ENCODE measurements around the gene PRRX2. TPM values are rescaled to one million over a fixed set of nuclear protein-coding genes. Genes with fewer than 3 reads are reported as not detected.
"Not testable (repeated sequence)": the region's sequence is repeated elsewhere in the genome, so short reads cannot be mapped to it uniquely, and the experiment has no call there.

PRRX2 gene
- polyA plus RNA-seq, 1 donor from 2014 or later, result not detected

DNA sequence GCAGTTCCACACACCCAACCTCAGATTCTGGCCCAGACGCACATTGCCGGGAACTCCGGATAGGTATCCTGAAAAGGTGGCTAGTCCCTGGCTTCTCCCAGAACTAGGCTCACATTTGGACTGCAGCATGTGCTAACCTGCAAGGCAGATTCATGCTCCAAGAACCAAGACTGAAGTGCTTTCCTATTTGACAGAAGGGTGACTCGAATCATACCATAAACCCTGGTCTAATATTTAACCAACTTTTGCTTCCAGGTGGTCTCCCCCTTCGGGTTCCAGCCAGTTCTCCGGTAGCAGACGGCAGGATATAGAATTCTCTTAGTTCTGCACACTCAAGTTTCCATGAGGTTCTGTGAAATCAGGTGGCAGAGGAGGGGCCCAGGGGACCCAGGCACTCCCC lies 79.8 kb downstream of the PRRX2 start:
- Mint-ChIP-seq H3K4me1 (peaks cover 0 to 5% (median 4%) of the 10 kb centered on the region in 3 donors), H3K4me3 (no peak overlapping the region), H3K9me3 (no peaks in the 10 kb centered on the region), H3K36me3 (peaks cover 3% of the 10 kb centered on the region), H3K27ac (no peak overlapping the region), H3K27me3 (peaks cover 9% of the 10 kb centered on the region)

- peaks cover 7% of the 10 kb centered on the region for H3K27me3 Mint-ChIP-seq
- H3K27ac Mint-ChIP-seq, result no peak overlapping the region
- no peaks in the 10 kb centered on the region for H3K9me3 Mint-ChIP-seq
- peaks cover 3% of the 10 kb centered on the region for H3K36me3 Mint-ChIP-seq
- peaks cover 0 to 5% (median 4%) of the 10 kb centered on the region in 3 donors for H3K4me1 Mint-ChIP-seq
- H3K4me3 Mint-ChIP-seq, result no peak overlapping the region
Observed at GRCh38 chr9:129746092-129746777, 80.8 kb downstream of the PRRX2 start.

DNA sequence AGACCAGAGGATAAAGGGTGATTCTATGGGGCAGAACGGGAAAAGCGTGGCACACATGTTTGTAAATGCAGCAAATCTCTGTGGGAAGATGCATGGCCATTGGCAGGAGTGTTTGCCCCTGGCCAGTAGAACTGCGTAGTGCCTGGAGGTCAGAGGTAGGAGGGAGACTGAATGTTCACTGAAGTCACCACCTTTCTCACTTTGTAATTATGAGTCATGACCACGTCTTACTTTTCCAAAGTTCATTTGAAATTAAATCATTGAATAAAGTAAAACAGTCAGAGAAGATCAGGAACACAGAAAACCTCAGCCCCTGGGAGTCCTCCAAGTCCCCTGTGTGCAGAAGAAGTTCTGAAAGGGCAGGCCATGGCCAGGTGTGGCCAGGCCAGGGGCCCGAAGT lies 82.8 kb downstream of the PRRX2 start:
- Mint-ChIP-seq H3K4me1 (peaks cover 0 to 5% (median 4%) of the 10 kb centered on the region in 3 donors), H3K27me3 (peaks cover 9% of the 10 kb centered on the region), H3K27ac (no peak overlapping the region)

GRCh38 chr9:129749052-129749451 lies 83.6 kb downstream of the PRRX2 start:
- not testable (repeated sequence) for H3K9me3 Mint-ChIP-seq, H3K4me1 Mint-ChIP-seq, H3K27ac Mint-ChIP-seq, H3K36me3 Mint-ChIP-seq, H3K4me3 Mint-ChIP-seq
- H3K27me3 Mint-ChIP-seq, result peaks cover 12% of the 10 kb centered on the region

More for the DNA sequence above, 82.8 kb downstream of the PRRX2 start:
- Mint-ChIP-seq H3K4me3 (no peak overlapping the region), H3K36me3 (peaks cover 3% of the 10 kb centered on the region), H3K9me3 (no peaks in the 10 kb centered on the region)

- H3K4me1 Mint-ChIP-seq, result peaks cover 0 to 8% (median 4%) of the 10 kb centered on the region in 3 donors
- no peak overlapping the region for H3K4me3 Mint-ChIP-seq
- peaks cover 12% of the 10 kb centered on the region for H3K27me3 Mint-ChIP-seq
- peaks cover 3% of the 10 kb centered on the region for H3K36me3 Mint-ChIP-seq
- H3K9me3 Mint-ChIP-seq, result no peaks in the 10 kb centered on the region
- no peak overlapping the region for H3K27ac Mint-ChIP-seq
Observed at GRCh38 chr9:129749575-129749974, 84.1 kb downstream of the PRRX2 start.

DNA sequence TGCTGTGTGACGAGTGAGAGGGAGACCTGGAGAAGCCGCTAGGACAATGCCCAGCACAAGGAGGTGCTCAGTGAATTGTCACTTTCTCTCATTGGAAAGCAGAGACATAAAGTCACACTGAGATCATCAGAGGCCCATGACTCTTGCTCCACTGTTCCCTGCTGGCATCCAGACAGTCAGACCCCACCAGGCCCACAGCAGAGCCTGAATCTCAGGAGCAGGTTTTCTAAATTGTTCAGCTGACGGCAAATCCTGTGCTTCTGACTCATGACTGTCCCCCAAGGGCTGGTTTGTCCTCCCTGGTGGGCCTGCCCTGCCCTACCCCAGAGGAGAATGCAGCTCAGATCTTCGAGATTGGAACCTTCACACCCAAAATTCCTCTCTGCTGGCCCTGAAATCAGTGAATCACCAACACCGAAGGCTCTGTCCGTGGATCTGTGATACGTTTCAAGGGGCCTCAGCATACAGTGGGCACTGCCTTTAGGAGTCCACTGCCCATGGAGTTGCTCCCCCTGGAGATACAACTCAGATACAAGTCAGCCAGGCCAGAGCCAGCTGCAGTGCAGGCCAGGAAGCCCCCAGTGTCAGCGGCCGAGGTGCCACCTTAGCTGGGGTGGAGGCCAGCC lies 84.7 kb downstream of the PRRX2 start:
- Mint-ChIP-seq H3K27ac (no peak overlapping the region), H3K9me3 (no peaks in the 10 kb centered on the region), H3K4me3 (no peak overlapping the region), H3K4me1 (peaks cover 0 to 8% (median 4%) of the 10 kb centered on the region in 3 donors), H3K27me3 (peaks cover 12% of the 10 kb centered on the region), H3K36me3 (peaks cover 3% of the 10 kb centered on the region)

- H3K36me3 Mint-ChIP-seq, result peaks cover 3% of the 10 kb centered on the region
- H3K4me3 Mint-ChIP-seq, result peak overlapping the region in 1 of 4 donors; percentile 47
- H3K27me3 Mint-ChIP-seq, result peaks cover 14% of the 10 kb centered on the region
- H3K4me1 Mint-ChIP-seq, result peaks cover 2 to 5% (median 4%) of the 10 kb centered on the region in 3 donors
- H3K9me3 Mint-ChIP-seq, result no peaks in the 10 kb centered on the region
- no peak overlapping the region for H3K27ac Mint-ChIP-seq
Observed at GRCh38 chr9:129751841-129752801, 86.7 kb downstream of the PRRX2 start.

DNA sequence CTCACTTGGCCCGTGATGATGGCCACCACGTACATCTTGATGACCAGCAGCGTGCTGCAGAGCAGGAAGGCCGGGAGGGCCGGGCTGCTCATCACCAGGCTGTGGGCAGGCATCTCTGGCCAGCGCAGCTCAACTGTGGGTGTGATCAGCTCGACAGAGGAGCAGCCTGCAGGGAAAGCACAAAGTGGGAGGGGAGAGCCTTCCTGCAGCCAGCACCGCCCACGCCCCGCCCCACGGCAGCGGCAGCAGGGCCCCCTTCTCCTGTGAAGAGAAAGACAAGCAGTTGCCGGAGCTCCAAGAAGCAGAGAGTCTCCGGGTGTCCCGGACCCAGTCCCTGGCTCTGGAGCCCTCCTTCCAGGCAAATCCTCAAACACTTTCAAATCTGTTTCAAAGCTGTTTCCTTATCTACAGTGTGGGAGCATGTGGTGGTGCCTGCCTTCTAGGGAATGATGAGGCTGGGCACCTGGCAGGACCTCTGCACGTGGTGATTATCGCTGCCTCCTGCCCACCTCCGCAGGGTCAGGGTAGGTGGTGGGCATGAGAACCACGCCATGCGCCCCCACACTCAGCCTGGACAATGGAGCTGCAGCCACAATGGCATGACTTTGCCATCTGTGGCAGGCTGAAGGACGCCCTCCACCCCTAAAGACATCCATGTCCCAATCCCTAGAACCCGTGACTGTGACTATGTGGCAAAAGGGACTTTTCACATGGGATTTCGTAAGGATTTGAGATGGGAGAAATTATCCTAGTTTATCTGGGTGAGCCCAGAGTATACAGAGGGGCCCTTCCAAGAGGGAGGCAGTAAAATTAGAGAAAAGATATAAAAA lies 87.7 kb downstream of the PRRX2 start, which contains the start of gene PTGES:
Gene PTGES (minus strand): TSS at position 143 of the 830 bp plus-strand sequence. CDS start 30 bp downstream, at position 113.
- Mint-ChIP-seq H3K27ac (no peak within 1 kb of the TSS), H3K4me1 (peaks cover 6 to 11% (median 10%) of the 10 kb centered on the region in 3 donors), H3K9me3 (no peaks in the 10 kb centered on the region), H3K36me3 (peaks cover 2% of the 10 kb centered on the region), H3K4me3 (peak within 1 kb of the TSS in 1 of 4 donors; percentile 47), H3K27me3 (peaks cover 15% of the 10 kb centered on the region)

GRCh38 chr9:129755151-129755550 lies 89.7 kb downstream of the PRRX2 start:
- Mint-ChIP-seq H3K4me3 (no peak overlapping the region), H3K36me3 (no peaks in the 10 kb centered on the region), H3K27me3 (peaks cover 18% of the 10 kb centered on the region), H3K4me1 (peaks cover 7 to 12% (median 12%) of the 10 kb centered on the region in 3 donors), H3K9me3 (no peaks in the 10 kb centered on the region), H3K27ac (no peak overlapping the region)

- H3K36me3 Mint-ChIP-seq, result no peaks in the 10 kb centered on the region
- H3K27me3 Mint-ChIP-seq, result peaks cover 18% of the 10 kb centered on the region
- no peak overlapping the region for H3K4me3 Mint-ChIP-seq
- no peaks in the 10 kb centered on the region for H3K9me3 Mint-ChIP-seq
- no peak overlapping the region for H3K27ac Mint-ChIP-seq
- peaks cover 7 to 12% (median 12%) of the 10 kb centered on the region in 3 donors for H3K4me1 Mint-ChIP-seq
Observed at GRCh38 chr9:129756191-129756590, 90.7 kb downstream of the PRRX2 start.

- H3K27ac Mint-ChIP-seq, result no peak overlapping the region
- no peaks in the 10 kb centered on the region for H3K9me3 Mint-ChIP-seq
- peak overlapping the region in 1 of 4 donors; percentile 43 for H3K4me3 Mint-ChIP-seq
- peaks cover 7 to 12% (median 12%) of the 10 kb centered on the region in 3 donors for H3K4me1 Mint-ChIP-seq
- no peaks in the 10 kb centered on the region for H3K36me3 Mint-ChIP-seq
- peaks cover 18% of the 10 kb centered on the region for H3K27me3 Mint-ChIP-seq
Observed at GRCh38 chr9:129757045-129757444, 91.6 kb downstream of the PRRX2 start.

DNA sequence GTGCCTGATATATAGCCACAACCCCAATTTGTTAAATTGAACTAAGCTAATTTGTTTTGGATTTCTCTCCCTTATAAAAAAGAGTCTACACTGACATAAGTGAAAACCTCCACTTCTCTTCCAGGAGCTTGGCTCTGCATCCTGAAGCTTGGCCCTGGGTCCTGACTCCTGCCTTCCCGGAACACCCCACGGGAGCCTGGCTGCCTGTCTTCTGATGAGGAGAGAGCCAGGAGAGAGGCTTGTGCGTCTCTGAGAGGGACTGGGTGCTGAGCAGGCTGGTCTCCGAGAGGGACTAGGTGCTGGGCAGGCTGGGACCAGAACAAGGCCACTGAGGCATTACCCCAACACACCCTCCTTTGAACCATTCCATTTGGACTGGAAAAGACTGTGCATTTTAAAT lies 93.9 kb downstream of the PRRX2 start:
- H3K36me3 Mint-ChIP-seq, result no peaks in the 10 kb centered on the region
- no peaks in the 10 kb centered on the region for H3K9me3 Mint-ChIP-seq
- peaks cover 7 to 12% (median 9%) of the 10 kb centered on the region in 3 donors for H3K4me1 Mint-ChIP-seq
- H3K4me3 Mint-ChIP-seq, result peak overlapping the region in 1 of 4 donors; percentile 23
- peaks cover 10% of the 10 kb centered on the region for H3K27me3 Mint-ChIP-seq
- H3K27ac Mint-ChIP-seq, result no peak overlapping the region

DNA sequence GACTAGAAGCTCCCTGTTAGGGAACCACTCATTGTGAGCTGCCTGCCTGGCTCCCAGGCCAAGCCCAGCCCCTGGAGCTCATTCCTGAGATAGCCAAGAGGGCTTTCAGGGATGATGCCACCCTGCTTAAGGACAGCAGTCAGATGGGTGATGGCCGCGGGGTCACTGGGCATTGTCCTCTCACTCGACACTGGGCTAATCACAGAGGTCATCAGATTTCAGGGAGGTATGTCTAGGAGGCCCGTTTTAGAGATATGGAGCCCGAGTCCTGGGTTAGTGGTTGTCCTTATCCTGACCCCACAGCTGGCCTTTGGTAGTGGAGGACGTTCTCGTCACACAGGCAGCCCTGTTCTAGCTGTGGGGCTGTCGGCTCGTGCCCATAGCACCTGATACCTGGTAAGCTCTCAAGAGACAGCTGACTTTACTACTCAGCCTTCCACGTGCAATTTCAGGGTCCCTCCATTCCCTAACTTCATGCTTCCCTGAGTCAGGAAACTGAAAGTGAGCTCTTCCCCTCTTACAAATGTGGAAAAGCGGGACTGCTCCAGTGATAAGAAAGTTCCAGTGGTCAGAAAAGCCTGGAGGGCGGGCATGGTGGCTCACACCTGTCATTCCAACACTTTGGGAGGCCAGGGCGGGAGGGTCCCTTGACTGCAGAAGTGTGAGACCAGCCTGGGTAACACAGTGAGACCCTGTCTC lies 94.5 kb downstream of the PRRX2 start:
- no peak overlapping the region for H3K4me3 Mint-ChIP-seq
- H3K9me3 Mint-ChIP-seq, result no peaks in the 10 kb centered on the region

GRCh38 chr9:129760784-129761183 lies 95.3 kb downstream of the PRRX2 start:
- H3K9me3 Mint-ChIP-seq, H3K27me3 Mint-ChIP-seq, H3K36me3 Mint-ChIP-seq, H3K4me3 Mint-ChIP-seq, H3K27ac Mint-ChIP-seq: not testable (repeated sequence)
- peaks cover 7 to 12% (median 9%) of the 10 kb centered on the region in 3 donors for H3K4me1 Mint-ChIP-seq

More for the DNA sequence above, 94.5 kb downstream of the PRRX2 start:
- peaks cover 10% of the 10 kb centered on the region for H3K27me3 Mint-ChIP-seq
- H3K27ac Mint-ChIP-seq, result no peak overlapping the region
- no peaks in the 10 kb centered on the region for H3K36me3 Mint-ChIP-seq
- peaks cover 7 to 12% (median 9%) of the 10 kb centered on the region in 3 donors for H3K4me1 Mint-ChIP-seq
